ENCODE measurements around the gene UXT. TPM values are rescaled to one million over a fixed set of nuclear protein-coding genes. Genes with fewer than 3 reads are reported as not detected.

The UXT gene
- total RNA-seq, 1 experiment from 2014 or later: 241 TPM

DNA sequence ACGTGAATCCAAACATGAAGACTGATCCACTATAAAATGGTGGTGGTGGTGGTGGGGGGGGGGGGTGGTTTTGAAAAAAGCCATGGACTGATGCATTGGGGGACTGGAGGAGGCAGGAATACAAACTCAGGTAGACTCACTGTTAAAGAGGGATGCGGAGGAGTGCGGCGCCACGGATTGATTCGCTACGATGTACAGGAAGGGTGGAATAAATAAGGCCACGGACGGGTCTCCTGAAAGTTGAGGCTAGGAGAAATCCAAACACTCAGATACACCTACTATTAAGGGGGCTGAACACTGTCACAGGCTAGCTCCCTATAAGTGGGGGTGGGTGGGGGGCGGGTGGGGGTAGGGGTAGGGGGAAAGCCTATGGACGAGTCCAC, 9.2 kb downstream of the UXT start:
- DNase-seq (ENCODE audit: extremely low read depth, low read depth): no peak

DNA sequence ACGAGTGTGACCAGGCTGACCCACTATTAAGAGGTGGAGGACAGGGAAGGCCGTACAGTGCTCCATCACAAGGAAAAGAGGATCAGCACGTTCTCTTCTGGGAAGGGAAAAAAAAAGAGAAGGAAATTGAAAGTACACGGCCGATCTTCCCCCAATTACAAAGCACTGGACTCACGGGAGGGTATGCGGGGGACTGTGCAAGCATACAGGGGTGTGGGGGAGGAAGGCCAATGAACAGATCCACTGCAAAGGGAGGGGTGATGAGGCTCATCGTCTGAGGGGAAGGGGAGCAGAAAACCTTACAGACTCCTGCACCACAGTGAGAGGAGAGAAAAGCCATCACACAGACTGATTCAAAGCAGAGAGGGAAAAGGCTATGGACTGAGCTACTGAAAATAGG, 9.7 kb downstream of the UXT start:
- no peak for DNase-seq (ENCODE audit: extremely low read depth, low read depth)

DNA sequence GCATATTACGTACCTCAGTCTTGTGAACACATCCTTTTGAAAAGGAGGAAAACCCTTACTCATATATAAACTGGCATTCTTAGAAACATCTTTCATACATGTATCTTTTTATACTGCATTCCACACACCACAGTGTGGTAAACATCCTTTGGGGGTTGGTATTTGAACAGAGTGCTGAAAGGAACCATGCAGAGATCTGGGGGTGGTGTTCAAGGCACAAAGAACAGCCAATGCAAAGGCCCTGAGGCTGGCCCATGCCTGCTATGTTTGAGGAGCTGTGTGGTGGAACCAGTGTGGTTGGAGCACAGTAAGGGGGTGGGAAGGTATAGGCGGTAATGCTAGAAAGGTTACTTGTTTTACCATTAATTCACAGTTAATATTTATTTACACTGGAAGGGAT, 10.6 kb downstream of the UXT start:
- no peak for DNase-seq (ENCODE audit: extremely low read depth, low read depth)

DNA sequence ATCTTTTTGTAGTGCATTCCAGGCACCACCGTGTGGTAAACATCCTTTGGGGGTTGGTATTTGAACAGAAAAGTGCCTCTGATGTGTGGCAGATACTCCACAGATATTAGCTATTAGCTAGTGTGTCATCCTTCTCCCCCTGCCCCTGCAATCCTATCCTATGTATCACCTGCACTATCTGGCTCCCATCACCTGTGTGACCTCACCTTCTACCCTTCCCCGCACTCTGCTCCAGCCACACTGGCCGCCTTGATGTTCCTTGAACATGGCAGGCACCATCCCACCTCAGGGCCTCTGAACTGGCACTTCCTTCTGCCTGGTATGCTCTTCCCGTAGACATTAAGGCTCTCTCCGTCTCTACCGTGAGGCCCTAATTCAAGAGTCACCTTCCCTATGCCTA, 12.3 kb downstream of the UXT start:
- no peak for DNase-seq (ENCODE audit: extremely low read depth, low read depth)

DNA sequence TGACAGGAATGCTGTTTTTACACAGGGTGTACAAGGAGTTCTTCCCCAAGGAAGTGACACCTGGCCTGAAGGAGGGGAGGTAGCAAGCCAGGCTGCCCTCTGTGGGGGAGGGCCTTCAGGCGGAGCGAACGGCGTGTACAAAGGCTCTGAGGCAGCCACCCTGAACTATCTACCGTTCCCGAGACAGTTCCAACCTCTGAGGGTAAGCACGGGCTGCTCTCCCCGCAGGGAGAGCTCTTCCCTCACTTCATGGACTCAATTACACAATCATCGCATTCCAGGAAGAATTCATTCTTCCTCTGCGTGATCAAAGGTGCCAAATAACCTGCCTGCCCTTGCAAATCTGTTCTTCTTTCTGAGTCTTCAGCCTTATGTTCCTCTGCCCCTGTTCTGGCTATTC, 13.4 kb downstream of the UXT start:
- DNase-seq (ENCODE audit: extremely low read depth, low read depth): no peak

DNA sequence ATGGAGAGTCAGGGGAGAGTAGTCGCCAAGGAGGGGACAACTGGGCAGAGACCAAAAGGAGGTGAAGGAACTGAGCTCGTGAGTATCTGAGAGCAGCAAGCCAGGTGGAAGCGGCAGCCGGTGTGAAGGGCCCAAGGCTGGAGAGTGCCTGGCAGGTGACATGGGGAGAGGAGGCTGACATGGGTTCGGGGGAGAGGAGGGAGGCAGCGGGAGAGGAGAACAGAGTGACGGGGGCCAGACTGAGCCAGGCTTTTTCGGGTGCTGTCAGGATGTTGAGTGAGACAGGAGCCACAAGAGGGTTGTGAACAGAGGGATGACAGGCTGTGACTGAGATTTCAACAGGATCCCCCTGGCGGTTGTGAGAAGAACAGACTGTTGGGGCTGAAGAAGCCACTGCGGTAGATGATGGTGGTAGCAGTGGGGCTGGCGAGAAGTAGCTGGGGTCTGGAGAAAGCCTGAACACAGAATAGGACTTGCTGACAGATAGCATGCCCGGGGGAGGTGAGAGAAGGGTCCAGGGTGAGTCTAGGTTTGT, 14.4 kb downstream of the UXT start:
- DNase-seq (ENCODE audit: extremely low read depth, low read depth): peak; percentile 52

DNA sequence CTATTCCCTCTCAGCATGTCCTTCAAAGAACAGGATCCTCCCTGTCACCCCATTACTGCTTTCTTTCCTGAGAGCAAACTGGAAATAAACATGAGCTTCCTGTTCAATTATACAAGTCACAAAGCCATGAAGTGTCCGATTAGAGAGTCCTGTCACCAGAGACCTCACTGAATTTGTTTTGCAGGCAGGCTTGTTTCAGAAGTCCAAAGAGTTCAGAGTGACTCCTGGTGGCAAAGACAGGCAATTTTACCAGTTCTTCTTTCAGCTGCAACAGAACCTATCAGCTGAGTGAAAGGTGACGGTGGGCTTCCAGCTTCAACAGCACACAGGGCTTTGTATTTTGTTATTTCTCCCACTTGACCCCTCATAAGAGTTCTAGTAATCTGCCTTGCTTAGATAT, 15.1 kb downstream of the UXT start:
- DNase-seq (ENCODE audit: extremely low read depth, low read depth): peak; percentile 11

DNA sequence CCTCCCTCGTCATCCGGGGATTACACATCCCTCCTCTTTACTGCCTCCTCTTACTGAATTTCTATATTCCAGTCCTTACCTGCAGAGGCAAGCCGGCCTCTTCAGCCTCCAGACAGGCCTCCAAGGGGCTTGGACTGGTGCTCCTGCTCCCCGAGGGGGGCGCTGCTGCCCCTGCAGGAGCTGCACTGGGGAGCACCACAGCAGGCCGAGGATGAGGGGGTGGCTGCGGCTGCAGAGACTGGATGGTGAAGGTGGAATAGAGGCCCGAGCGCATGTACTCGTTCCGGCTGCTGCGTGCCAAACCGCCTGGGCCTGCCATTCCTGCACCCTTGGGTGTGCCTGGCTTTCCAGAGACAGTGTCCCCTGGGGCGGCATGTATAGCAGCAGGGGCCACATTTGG, 20.2 kb downstream of the UXT start:
- no peak for DNase-seq (ENCODE audit: extremely low read depth, low read depth)

DNA sequence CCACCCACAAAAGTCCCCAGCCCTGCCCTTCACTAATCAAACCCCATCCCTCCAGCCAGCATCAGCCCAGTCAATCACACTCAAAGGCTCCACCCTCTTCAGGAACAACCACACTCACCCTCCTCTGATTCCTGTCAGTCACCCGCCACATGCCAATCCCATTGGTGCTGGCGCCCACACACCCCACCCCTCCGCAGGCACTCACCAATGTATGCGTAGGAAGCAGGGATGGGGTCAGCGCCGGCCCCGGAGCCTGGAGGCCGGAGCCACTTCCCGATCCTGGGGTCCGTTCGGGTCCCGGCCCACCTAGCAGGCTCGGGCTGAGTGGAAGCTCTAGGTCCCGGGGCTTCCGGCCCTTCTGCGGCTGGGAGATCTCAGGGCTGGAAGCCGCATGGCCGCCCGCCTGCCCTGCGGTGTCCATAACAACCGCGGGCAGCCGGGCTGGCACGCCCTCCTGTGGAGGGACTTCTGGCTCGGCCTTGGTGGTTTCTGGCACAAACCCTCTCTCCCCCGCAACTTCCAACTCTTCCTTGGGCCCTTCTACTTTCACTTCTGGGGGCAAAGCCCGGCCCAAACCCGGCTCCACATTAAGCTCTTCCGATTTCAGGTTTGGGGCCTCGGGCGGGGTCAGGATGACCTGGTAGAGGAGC, 21.3 kb downstream of the UXT start:
- peak; percentile 81 for DNase-seq (ENCODE audit: extremely low read depth, low read depth)

DNA sequence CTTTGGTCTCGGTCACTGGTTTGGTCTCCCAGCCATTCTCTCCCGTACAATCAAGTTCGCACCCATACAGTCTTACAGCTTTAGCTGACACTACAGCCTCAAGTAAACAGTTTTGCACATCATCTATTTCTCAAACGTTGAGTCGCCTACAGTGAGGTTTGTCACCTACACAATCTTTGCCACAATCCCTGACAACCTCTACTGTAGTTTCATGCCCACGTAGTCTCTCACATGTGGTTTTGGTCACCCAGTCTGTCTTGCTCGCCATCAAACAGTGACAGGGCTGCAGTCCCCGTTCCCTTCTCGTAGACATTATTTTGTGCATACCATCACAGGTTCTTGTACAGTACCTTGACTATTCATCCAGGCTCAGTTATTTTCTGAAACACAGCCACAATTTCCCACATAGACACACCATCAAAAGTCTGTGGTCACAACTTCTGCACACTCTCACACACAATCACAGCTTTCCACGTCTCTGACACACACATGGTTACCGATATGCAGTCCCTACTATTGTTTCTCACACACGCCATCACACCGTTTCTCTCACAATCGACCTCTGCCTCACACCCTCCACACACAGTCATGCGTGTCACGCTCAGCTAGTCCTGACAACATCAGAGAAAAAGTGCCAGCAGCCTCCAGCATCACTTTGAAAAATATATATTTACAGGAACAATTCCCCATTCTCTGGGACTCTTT, 24.0 kb downstream of the UXT start:
- no peak for DNase-seq (ENCODE audit: extremely low read depth, low read depth)

DNA sequence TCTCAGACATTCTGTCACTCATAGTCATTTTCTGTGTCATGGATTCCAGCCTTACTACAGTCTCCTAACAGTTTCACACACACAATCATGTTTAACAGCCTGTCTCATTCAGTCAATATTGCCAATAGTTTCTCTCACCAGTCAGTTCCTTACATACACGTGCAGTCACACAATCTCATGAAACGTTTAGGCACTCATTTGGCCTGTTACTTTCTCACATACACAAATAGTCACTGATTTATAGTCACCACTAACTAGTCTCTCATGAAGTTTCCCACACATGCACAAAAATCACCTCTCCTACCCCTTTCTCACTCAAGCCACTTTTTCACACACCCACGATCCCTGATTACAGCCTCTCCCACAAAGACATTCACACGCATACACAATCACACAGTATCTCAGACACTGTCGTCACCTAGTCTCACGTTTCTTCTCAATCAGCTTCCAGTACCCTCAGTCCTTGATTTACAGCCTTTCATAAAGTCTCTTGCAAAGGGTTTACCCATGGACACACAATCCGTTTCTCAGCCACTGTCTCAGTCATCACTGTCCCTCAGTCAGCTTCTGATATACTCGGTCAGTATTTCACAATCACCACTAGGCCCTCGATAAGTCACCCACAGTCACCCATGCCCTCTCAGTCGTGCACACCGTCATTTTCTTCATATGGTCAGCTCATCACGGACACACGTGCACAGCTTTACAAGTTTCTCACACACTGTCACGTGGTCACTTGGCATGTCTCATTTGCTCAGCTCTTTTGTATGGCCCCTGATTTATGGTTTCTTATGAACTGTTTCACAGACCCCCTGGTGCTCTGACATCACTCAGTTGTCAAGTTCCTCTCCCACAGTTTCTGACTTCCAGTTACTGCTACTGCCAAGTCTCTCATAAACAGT, 25.0 kb downstream of the UXT start:
- DNase-seq (ENCODE audit: extremely low read depth, low read depth): no peak

DNA sequence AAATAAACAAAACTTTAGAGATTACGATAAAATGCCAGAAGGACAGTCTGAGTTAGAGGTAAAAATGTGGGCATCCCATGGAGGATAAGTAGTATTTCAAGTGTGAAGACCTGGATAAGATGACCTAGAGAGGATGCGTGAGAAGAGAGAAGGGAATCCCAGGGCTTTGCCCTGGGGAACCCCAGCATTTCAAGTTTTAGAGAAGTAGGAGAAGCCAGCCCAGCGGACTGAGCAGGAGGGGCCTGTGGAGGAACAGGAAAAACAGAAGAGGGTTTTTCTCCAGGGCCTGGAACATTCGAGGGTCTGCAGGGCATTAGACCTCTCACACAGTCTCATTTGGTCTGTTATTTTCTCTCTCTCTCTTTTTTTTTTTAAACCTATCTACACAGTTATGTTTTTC, 26.3 kb downstream of the UXT start:
- no peak for DNase-seq (ENCODE audit: extremely low read depth, low read depth)

DNA sequence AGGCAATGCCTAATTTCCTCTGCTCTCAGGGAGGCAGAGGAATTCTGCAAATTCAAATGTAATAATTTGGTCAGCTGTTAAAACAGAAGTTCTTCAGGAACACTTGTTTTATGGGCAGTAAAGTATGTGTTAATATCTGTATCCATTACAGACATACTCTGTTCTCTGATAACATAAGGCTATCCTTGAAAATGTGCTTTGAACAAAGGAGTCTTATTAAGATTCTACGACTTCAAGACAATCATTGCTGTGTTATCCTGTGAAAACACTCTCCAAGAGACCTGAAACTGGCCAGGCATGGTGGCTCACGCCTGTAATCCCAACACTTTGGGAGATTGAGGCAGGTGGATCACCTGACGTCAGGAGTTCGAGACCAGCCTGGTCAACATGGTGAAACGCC, 27.3 kb downstream of the UXT start:
- DNase-seq (ENCODE audit: extremely low read depth, low read depth): no peak

DNA sequence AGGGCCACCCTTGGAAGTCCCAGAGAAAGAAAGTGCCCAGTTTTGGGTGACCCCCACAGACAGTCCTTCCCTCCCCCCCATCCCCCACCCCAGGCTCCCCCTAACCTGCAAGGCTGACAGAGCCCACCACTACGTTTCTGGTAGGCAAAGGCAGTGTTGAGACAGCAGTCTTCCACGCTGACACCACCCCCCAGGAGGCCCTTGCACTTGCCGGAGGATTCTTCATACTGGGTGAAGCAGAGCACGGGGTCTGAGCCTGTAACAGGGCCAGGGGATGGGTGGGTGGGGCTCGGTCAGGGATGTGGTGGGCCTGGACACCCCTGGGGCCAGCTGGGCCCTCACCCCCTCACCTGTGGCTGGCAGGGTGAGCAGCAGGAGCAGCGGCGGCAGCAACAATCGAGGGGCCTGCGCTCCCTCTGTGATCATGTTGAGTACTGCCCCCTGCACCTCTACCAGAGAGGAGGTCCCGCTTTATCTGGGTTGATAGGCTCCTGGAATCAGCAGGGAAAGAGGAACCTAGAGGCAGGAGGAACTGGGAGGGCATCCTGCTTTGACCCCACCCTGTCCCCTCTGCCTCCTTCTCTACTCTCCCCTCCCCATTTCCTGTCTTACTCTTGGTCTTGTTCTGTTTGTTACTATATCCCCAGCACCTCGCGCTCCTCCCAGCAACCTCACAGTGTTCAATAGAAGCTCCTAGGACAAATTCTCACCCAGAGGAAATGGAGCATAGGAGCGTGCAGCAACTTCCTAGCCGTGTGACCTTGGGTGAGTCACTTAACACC, 29.4 kb downstream of the UXT start, which contains the start of gene CFP:
CFP (minus strand) TSS at position 512 of the 782 bp plus-strand sequence; CDS start at position 426, 86 bp downstream.
- DNase-seq (ENCODE audit: extremely low read depth, low read depth): no peak

DNA sequence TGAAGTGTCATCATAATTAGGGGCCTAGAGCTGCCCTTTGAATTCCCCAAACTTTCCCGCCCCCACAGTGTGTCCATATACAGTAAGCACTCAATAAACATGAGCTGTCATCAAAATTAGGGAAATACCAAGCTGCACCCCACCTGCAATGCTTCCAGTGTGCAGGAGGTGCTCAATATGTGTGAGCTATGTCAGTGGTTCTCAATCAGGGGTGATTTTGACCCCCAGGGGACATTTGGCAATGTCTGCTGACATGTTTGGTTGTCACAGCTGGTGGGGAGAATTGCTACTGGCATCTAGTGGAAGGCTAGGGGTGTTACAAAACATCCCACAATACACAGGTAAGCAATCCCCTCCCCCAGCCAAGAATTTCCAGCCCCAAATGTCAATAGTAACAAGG, 30.0 kb downstream of the UXT start:
- no peak for DNase-seq (ENCODE audit: extremely low read depth, low read depth)

DNA sequence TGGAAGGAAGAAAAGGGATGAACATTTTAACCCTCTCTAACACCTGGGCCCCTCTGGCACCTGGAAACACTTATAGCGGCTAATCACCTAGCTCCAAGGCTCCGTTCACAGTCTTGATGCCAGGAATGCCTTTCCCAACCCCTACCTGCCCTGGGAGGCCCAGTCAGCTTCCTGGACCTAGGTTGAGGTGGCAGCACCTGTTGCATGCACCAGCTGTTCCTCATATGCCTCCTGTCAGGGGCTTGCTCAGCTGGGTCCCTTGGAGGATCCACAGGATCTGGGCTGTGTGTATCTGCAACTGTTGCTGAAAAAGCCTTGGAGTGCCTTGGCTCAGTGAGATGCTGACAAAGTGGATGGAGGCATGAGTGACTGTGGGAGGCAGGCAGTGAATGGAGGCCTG, 33.6 kb downstream of the UXT start:
- no peak for DNase-seq (ENCODE audit: extremely low read depth, low read depth)

DNA sequence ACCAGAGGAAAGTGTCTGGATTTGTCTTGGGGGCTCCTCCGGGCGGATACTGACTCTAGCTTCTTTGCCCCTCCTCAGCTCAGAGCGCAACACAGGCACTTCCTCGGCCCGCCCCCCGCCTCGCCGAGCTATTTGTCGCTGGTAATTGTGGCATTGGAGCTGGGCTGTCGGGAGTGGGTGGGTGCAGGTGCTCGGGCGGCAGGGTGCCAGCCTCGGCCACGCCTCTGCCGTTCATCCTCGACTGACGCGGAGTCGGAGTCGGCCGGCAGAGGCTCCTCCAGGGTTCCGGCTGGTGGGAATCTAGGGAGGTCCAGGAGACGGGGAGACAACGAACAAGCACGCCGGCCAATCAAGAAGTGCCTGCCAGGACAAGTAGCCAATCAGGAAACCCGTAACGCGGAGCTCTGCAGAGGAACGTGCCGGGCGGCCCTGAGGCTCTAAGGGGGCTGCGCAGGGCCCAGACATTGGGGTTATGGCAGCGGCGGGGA, 35.4 kb downstream of the UXT start:
- DNase-seq (ENCODE audit: extremely low read depth, low read depth): peak; percentile 57

DNA sequence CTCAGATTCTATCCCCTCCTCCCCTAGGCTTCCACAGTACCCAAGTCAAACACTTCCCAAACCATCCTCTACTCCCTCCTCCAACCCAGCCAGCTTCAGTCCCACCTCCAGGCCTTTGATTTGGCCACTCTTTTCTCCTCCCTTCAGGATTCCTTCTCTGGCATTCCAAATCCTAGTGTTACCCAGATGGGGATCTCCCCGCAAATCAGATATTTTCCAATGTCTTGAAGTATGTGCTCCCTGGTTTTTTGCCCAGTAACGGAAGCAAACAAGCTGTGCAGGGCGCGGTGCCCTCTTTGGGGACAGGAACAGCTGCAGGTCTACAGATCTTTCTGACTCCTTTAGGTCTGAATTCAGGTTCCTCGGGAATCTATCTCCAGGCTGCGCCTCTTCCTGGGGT, 37.1 kb downstream of the UXT start:
- no peak for DNase-seq (ENCODE audit: extremely low read depth, low read depth)

DNA sequence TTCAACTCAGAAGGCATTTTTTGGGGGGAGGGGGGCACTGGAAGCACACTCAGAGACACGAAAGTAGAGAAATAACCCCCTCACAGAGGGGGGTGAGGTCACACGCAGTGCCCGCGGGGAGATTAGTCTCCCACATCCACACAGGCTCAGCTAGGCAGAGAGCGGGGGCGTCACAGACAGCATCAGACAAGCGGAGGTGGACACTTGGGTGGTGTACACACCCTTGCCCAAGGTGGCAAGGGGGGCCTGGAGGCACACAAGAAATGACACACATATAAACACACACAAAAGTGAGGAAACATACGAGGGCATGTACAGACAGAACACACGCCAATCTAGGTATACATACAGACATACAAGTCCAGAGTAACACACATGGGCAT, 38.7 kb downstream of the UXT start:
- no peak for DNase-seq (ENCODE audit: extremely low read depth, low read depth)
